HepG2 (cell line): ENCODE results near the gene VTN. TPM values are rescaled to one million over a fixed set of nuclear protein-coding genes. Genes with fewer than 3 reads are reported as not detected.

Source experiments
- BRD4 ChIP-seq: sonication (generic); formaldehyde crosslinking; IDR thresholded peaks from 2 replicates; pipeline ENCODE4 v1.4.0; 2020; ENCODE audit warnings: missing genetic modification reagents
- DNMT1 ChIP-seq: sonication (generic); formaldehyde crosslinking; IDR thresholded peaks from 2 replicates; pipeline ENCODE4 v1.5.1; 2020; ENCODE audit warnings: mild to moderate bottlenecking, missing genetic modification reagents
- EHMT2 ChIP-seq: fragments of 200-600 bp; sonication (generic); IDR thresholded peaks from 2 replicates; pipeline ENCODE4 v1.7.0; 2017; ENCODE audit warnings: antibody characterized with exemption, low read depth, low read length, borderline replicate concordance
- HNRNPL ChIP-seq: fragments of 200-400 bp; formaldehyde crosslinking; IDR thresholded peaks from 2 replicates; pipeline ENCODE4 v1.6.1; 2017; ENCODE audit warnings: mild to moderate bottlenecking, low read depth, low read length
- HOXA7 ChIP-seq: sonication (generic); formaldehyde crosslinking; IDR thresholded peaks from 2 replicates; pipeline ENCODE4 v1.8.1; 2022; ENCODE audit warnings: mild to moderate bottlenecking, missing genetic modification reagents, moderate library complexity
- KDM5B ChIP-seq: sonication (generic); formaldehyde crosslinking; IDR thresholded peaks from 2 replicates; pipeline ENCODE4 v1.4.0; 2020; ENCODE audit warnings: missing genetic modification reagents, mild to moderate bottlenecking, borderline replicate concordance
- NCOA2 ChIP-seq: sonication (generic); formaldehyde crosslinking; IDR thresholded peaks from 2 replicates; pipeline ENCODE4 v1.8.0; 2022; ENCODE audit warnings: inconsistent platforms
- PPARG ChIP-seq: conservative IDR thresholded peaks from 2 replicates; pipeline ENCODE4 v1.6.1; 2016; ENCODE audit warnings: missing biosample characterization, missing genetic modification reagents
- REPIN1 ChIP-seq: sonication (generic); formaldehyde crosslinking; IDR thresholded peaks from 2 replicates; pipeline ENCODE4 v1.8.0; 2022; ENCODE audit warnings: missing genetic modification reagents, low read depth, mild to moderate bottlenecking, borderline replicate concordance
- TBX2 ChIP-seq: sonication (generic); formaldehyde crosslinking; IDR thresholded peaks from 2 replicates; pipeline ENCODE4 v1.5.0; 2020; ENCODE audit warnings: missing genetic modification reagents, mild to moderate bottlenecking, borderline replicate concordance
- WIZ ChIP-seq: sonication (generic); formaldehyde crosslinking; IDR thresholded peaks from 2 replicates; pipeline ENCODE4 v1.5.1; 2020; ENCODE audit warnings: mild to moderate bottlenecking, missing genetic modification reagents
- YEATS4 ChIP-seq: sonication (generic); formaldehyde crosslinking; IDR thresholded peaks from 2 replicates; pipeline ENCODE4 v1.4.0; 2020; ENCODE audit warnings: missing genetic modification reagents, borderline replicate concordance
- ZBTB40 ChIP-seq, 2 experiments: fragments of 450-650 bp in 1 of 2; sonication (generic) in 1 of 2; formaldehyde crosslinking in 1 of 2; IDR thresholded peaks; 2 replicates each; pipeline versions ENCODE4 v1.6.1 to v1.8.0; 2016 to 2022; ENCODE audit warnings: antibody characterized with exemption in 1 of 2, mild to moderate bottlenecking in 1 of 2, missing genetic modification reagents in 1 of 2
- ZBTB7B ChIP-seq: sonication (generic); formaldehyde crosslinking; IDR thresholded peaks from 2 replicates; pipeline ENCODE4 v1.4.0; 2020; ENCODE audit warnings: missing genetic modification reagents
- ZMYM3 ChIP-seq: sonication (generic); formaldehyde crosslinking; IDR thresholded peaks from 2 replicates; pipeline ENCODE4 v1.5.1; 2020; ENCODE audit warnings: mild to moderate bottlenecking, missing genetic modification reagents
- ZNF33B ChIP-seq: sonication (generic); formaldehyde crosslinking; IDR thresholded peaks from 2 replicates; pipeline ENCODE4 v1.5.1; 2020; ENCODE audit warnings: mild to moderate bottlenecking, missing genetic modification reagents
- ZNF431 ChIP-seq: sonication (generic); formaldehyde crosslinking; IDR thresholded peaks from 2 replicates; pipeline ENCODE4 v1.9.0; 2022; ENCODE audit warnings: missing genetic modification reagents, low read depth, mild to moderate bottlenecking, borderline replicate concordance
- ZNF451 ChIP-seq: sonication (generic); formaldehyde crosslinking; IDR thresholded peaks from 2 replicates; pipeline ENCODE4 v1.5.0; 2020; ENCODE audit warnings: mild to moderate bottlenecking, missing genetic modification reagents
- ZNF883 ChIP-seq: sonication (generic); formaldehyde crosslinking; IDR thresholded peaks from 2 replicates; pipeline ENCODE4 v1.5.1; 2020; ENCODE audit warnings: mild to moderate bottlenecking, missing genetic modification reagents; ENCODE audit errors: not compliant biosample characterization
- polyA plus RNA-seq, 8 experiments: library from polyadenylated mRNA; depleted of rRNA in 3 of 8; stranded (reverse) in 7 of 8; unstranded in 1 of 8; fragments of >200 nt; fragmentation: Illumina TruSeq in 4 of 8; extraction: Trizol in 4 of 8; gene quantifications; 2 replicates each; pipeline versions ENCODE4 v1.2.1 to v1.2.3, GENCODE V29; 2011 to 2016; ENCODE audit warnings: low read depth in 4 of 8, missing spikeins in 1 of 8, mixed read lengths in 1 of 8; ENCODE audit not compliant: insufficient read depth in 1 of 8
- total RNA-seq, 5 experiments: library from RNA; depleted of rRNA; stranded (reverse); fragments of >200 nt; fragmentation: Illumina TruSeq; extraction: Trizol; gene quantifications; 2 replicates each; pipeline ENCODE4 v1.2.3, GENCODE V29; 2016; ENCODE audit warnings: low read depth in 1 of 5

Gene VTN
- total and polyA plus RNA-seq, 2 of the 13 experiments (the other 11 are each of a cell fraction or from before 2014, with no cell fraction given) = 108 to 131 TPM

GRCh38 chr17:28404812-28405570 is 34.9 kb upstream of the VTN start (continued):
- TF ChIP-seq REPIN1 (CRISPR knock-in tag) = peak; percentile 68; the same call in 1 of the 2 replicates
- no peak for TF ChIP-seq HOXA7 (CRISPR knock-in tag)
- TF ChIP-seq ZBTB7B = peak; percentile 74
- no peak for TF ChIP-seq ZBTB40 (IDR thresholded peaks at IDR 0.05)
- TF ChIP-seq ZBTB40 (CRISPR knock-in tag; IDR thresholded peaks at IDR 0.05) = peak; percentile 21; the same call in 1 of the 2 replicates
- 0 out of 2 replicates have a peak, but pooled peaks have one; percentile 24 for TF ChIP-seq DNMT1
- TF ChIP-seq PPARG (CRISPR knock-in tag) = 0 out of 2 replicates have a peak, but pooled peaks have one; percentile 20
- TF ChIP-seq NCOA2 = peak; percentile 52; the same call in 1 of the 2 replicates
- no peak for TF ChIP-seq ZNF451 (CRISPR knock-in tag)
- peak; percentile 8; the same call in 1 of the 2 replicates for TF ChIP-seq ZMYM3 (CRISPR knock-in tag)
- TF ChIP-seq ZNF431 (CRISPR knock-in tag) = peak; percentile 76; the same call in 1 of the 2 replicates
- no peak for TF ChIP-seq ZNF883 (CRISPR knock-in tag)
- TF ChIP-seq BRD4 (CRISPR knock-in tag) = 0 out of 2 replicates have a peak, but pooled peaks have one; percentile 17
- TF ChIP-seq KDM5B (CRISPR knock-in tag) = peak; percentile 26; the same call in 1 of the 2 replicates
- TF ChIP-seq YEATS4 (CRISPR knock-in tag) = peak; percentile 14; the same call in 1 of the 2 replicates
- no peak for TF ChIP-seq EHMT2
- no peak for TF ChIP-seq ZNF33B (CRISPR knock-in tag)
- TF ChIP-seq WIZ (CRISPR knock-in tag) = peak; percentile 13; the same call in 1 of the 2 replicates
- peak; percentile 94 for TF ChIP-seq HNRNPL
- TF ChIP-seq TBX2 (CRISPR knock-in tag) = peak; percentile 79
